ENCODE measurements around the gene KRTAP10-7.
"Not testable (repeated sequence)": the region's sequence is repeated elsewhere in the genome, so short reads cannot be mapped to it uniquely, and the experiment has no call there.

Gene KRTAP10-7

GRCh38 chr21:44600118-44600978 lies at the start of gene KRTAP10-7:
TSS of gene KRTAP10-7 (plus strand) at chr21:44600597. CDS start at chr21:44600622, 25 bp downstream.
- not testable (repeated sequence) for DNase-seq (ENCODE audit: low read depth in 2 of 2)

GRCh38 chr21:44550807-44551206 lies 49.6 kb upstream of the KRTAP10-7 start:
- DNase-seq (ENCODE audit: low read depth in 2 of 2), result no peak

- no peak for DNase-seq (ENCODE audit: low read depth in 2 of 2)
Measured at GRCh38 chr21:44551340-44551961, 48.9 kb upstream of the KRTAP10-7 start, which contains the start of gene KRTAP10-2. TSS of gene KRTAP10-2 (minus strand) at chr21:44551505. CDS start at chr21:44551458, 47 bp downstream.

GRCh38 chr21:44552136-44552535 lies 48.3 kb upstream of the KRTAP10-7 start:
- no peak for DNase-seq (ENCODE audit: low read depth in 2 of 2)

GRCh38 chr21:44552681-44553080 lies 47.7 kb upstream of the KRTAP10-7 start:
- no peak for DNase-seq (ENCODE audit: low read depth in 2 of 2)

- no peak for DNase-seq (ENCODE audit: low read depth in 2 of 2)
Measured at GRCh38 chr21:44555200-44555875, 45.1 kb upstream of the KRTAP10-7 start.

GRCh38 chr21:44556879-44557278 lies 43.5 kb upstream of the KRTAP10-7 start:
- DNase-seq (ENCODE audit: low read depth in 2 of 2), result no peak

GRCh38 chr21:44557491-44558328 lies 42.7 kb upstream of the KRTAP10-7 start:
- DNase-seq (ENCODE audit: low read depth in 2 of 2), result no peak

- DNase-seq (ENCODE audit: low read depth in 2 of 2), result not testable (repeated sequence)
Measured at GRCh38 chr21:44558329-44558675, 42.1 kb upstream of the KRTAP10-7 start.

- no peak for DNase-seq (ENCODE audit: low read depth in 2 of 2)
Measured at GRCh38 chr21:44558695-44559094, 41.7 kb upstream of the KRTAP10-7 start, which contains the start of gene KRTAP10-3. TSS of gene KRTAP10-3 (minus strand) at chr21:44558795. CDS start at chr21:44558715, 80 bp downstream.

- DNase-seq (ENCODE audit: low read depth in 2 of 2), result no peak
Measured at GRCh38 chr21:44564099-44564498, 36.3 kb upstream of the KRTAP10-7 start.

GRCh38 chr21:44564886-44565598 lies 35.4 kb upstream of the KRTAP10-7 start:
- DNase-seq (ENCODE audit: low read depth in 2 of 2), result no peak

GRCh38 chr21:44566403-44566802 lies 34.0 kb upstream of the KRTAP10-7 start:
- DNase-seq (ENCODE audit: low read depth in 2 of 2), result no peak

GRCh38 chr21:44567481-44568171 lies 32.8 kb upstream of the KRTAP10-7 start:
- DNase-seq (ENCODE audit: low read depth in 2 of 2), result no peak

- DNase-seq (ENCODE audit: low read depth in 2 of 2), result no peak
Measured at GRCh38 chr21:44568261-44568660, 32.1 kb upstream of the KRTAP10-7 start.

- no peak for DNase-seq (ENCODE audit: low read depth in 2 of 2)
Measured at GRCh38 chr21:44568667-44569556, 31.5 kb upstream of the KRTAP10-7 start.

GRCh38 chr21:44569861-44570517 lies 30.4 kb upstream of the KRTAP10-7 start:
- DNase-seq (ENCODE audit: low read depth in 2 of 2), result no peak

GRCh38 chr21:44571296-44571695 lies 29.1 kb upstream of the KRTAP10-7 start:
- DNase-seq (ENCODE audit: low read depth in 2 of 2), result no peak

Data from stimulated activated CD4-positive, alpha-beta T cell treated with anti-CD3 and anti-CD28 coated beads, Interleukin-4, amount 100 ng/mL, for 48 hours (primary cell).